ENCODE results near the gene DSCAML1.

Gene DSCAML1

GRCh38 chr11:117431436-117431835 lies 365.6 kb downstream of the DSCAML1 start:
- no peak overlapping the region for H3K18ac ChIP-seq (ENCODE audit: low read length)
- no peak overlapping the region for H3K9ac ChIP-seq (ENCODE audit: low read length)
- H3K79me2 ChIP-seq (ENCODE audit: control insufficient read depth, insufficient read depth, low read length, poor library complexity): no peaks in the 10 kb centered on the region
- H3K14ac ChIP-seq (ENCODE audit: low read length): no peak overlapping the region
- no peak overlapping the region for H2BK12ac ChIP-seq (ENCODE audit: low read length)
- no peaks in the 10 kb centered on the region for H3K4me1 ChIP-seq (ENCODE audit: control insufficient read depth in 1 of 2, insufficient read depth in 2 of 2, low read length in 2 of 2)
- H2AK5ac ChIP-seq (ENCODE audit: low read length): no peak overlapping the region
- no peak overlapping the region for H2BK120ac ChIP-seq (ENCODE audit: insufficient read depth, low read length, poor library complexity)
- no peak for DNase-seq
- H3K27ac ChIP-seq (ENCODE audit: low read depth, low read length): no peak overlapping the region
- no peak overlapping the region for H3K23ac ChIP-seq (ENCODE audit: low read length)
- H3K9me3 ChIP-seq (ENCODE audit: insufficient read depth, low read depth, low read length): no peaks in the 10 kb centered on the region
- H3K79me1 ChIP-seq (ENCODE audit: low read length): no peaks in the 10 kb centered on the region
- no peak overlapping the region for H4K8ac ChIP-seq (ENCODE audit: low read depth, low read length)
- no peak overlapping the region for H2BK5ac ChIP-seq (ENCODE audit: low read depth, low read length, poor library complexity)
- H4K12ac ChIP-seq (ENCODE audit: low read depth, low read length): no peak overlapping the region
- no CpG with 5 or more reads among the region's 7 CpGs for WGBS (ENCODE audit: extremely low coverage, insufficient coverage, insufficient read length)
- no peaks in the 10 kb centered on the region for H3K27me3 ChIP-seq (ENCODE audit: insufficient read depth, low read length)
- no peak overlapping the region for H3K4me3 ChIP-seq (ENCODE audit: low read depth, low read length)
- no peaks in the 10 kb centered on the region for H3K36me3 ChIP-seq (ENCODE audit: control insufficient read depth in 1 of 2, insufficient read depth in 2 of 2, low read length in 2 of 2)
- H2AFZ ChIP-seq (ENCODE audit: insufficient read depth, low read length, poor library complexity): no peak overlapping the region
- H4K91ac ChIP-seq (ENCODE audit: low read depth, low read length): no peak overlapping the region
- H3K4me2 ChIP-seq (ENCODE audit: low read length): no peak overlapping the region
- H3K4ac ChIP-seq (ENCODE audit: low read depth, low read length): no peak overlapping the region

GRCh38 chr11:117430293-117430955 lies 366.6 kb downstream of the DSCAML1 start:
- H3K4me2 ChIP-seq (ENCODE audit: low read length): no peak overlapping the region
- no peaks in the 10 kb centered on the region for H3K36me3 ChIP-seq (ENCODE audit: control insufficient read depth in 1 of 2, insufficient read depth in 2 of 2, low read length in 2 of 2)
- H2BK12ac ChIP-seq (ENCODE audit: low read length): no peak overlapping the region
- H3K79me2 ChIP-seq (ENCODE audit: control insufficient read depth, insufficient read depth, low read length, poor library complexity): no peaks in the 10 kb centered on the region
- no peak for DNase-seq
- H3K79me1 ChIP-seq (ENCODE audit: low read length): no peaks in the 10 kb centered on the region
- H2AFZ ChIP-seq (ENCODE audit: insufficient read depth, low read length, poor library complexity): no peak overlapping the region
- no peak overlapping the region for H2BK5ac ChIP-seq (ENCODE audit: low read depth, low read length, poor library complexity)
- H3K4me1 ChIP-seq (ENCODE audit: control insufficient read depth in 1 of 2, insufficient read depth in 2 of 2, low read length in 2 of 2): no peaks in the 10 kb centered on the region
- no peak overlapping the region for H3K23ac ChIP-seq (ENCODE audit: low read length)
- no peak overlapping the region for H3K27ac ChIP-seq (ENCODE audit: low read depth, low read length)
- no peak overlapping the region for H2AK5ac ChIP-seq (ENCODE audit: low read length)
- H3K4me3 ChIP-seq (ENCODE audit: low read depth, low read length): no peak overlapping the region
- H3K9me3 ChIP-seq (ENCODE audit: insufficient read depth, low read depth, low read length): no peaks in the 10 kb centered on the region
- no peak overlapping the region for H4K8ac ChIP-seq (ENCODE audit: low read depth, low read length)
- H3K18ac ChIP-seq (ENCODE audit: low read length): no peak overlapping the region
- no peak overlapping the region for H4K91ac ChIP-seq (ENCODE audit: low read depth, low read length)
- no peaks in the 10 kb centered on the region for H3K27me3 ChIP-seq (ENCODE audit: insufficient read depth, low read length)
- no peak overlapping the region for H3K9ac ChIP-seq (ENCODE audit: low read length)
- H4K12ac ChIP-seq (ENCODE audit: low read depth, low read length): no peak overlapping the region
- no peak overlapping the region for H2BK120ac ChIP-seq (ENCODE audit: insufficient read depth, low read length, poor library complexity)
- no peak overlapping the region for H3K4ac ChIP-seq (ENCODE audit: low read depth, low read length)
- WGBS (ENCODE audit: extremely low coverage, insufficient coverage, insufficient read length): no CpG with 5 or more reads among the region's 15 CpGs
- H3K14ac ChIP-seq (ENCODE audit: low read length): no peak overlapping the region

GRCh38 chr11:117428856-117429229 lies 368.2 kb downstream of the DSCAML1 start:
- no peak overlapping the region for H2AK5ac ChIP-seq (ENCODE audit: low read length)
- no peaks in the 10 kb centered on the region for H3K79me1 ChIP-seq (ENCODE audit: low read length)
- no CpG with 5 or more reads among the region's 7 CpGs for WGBS (ENCODE audit: extremely low coverage, insufficient coverage, insufficient read length)
- H4K91ac ChIP-seq (ENCODE audit: low read depth, low read length): no peak overlapping the region
- no peak overlapping the region for H4K8ac ChIP-seq (ENCODE audit: low read depth, low read length)
- no peaks in the 10 kb centered on the region for H3K27me3 ChIP-seq (ENCODE audit: insufficient read depth, low read length)
- H3K18ac ChIP-seq (ENCODE audit: low read length): no peak overlapping the region
- H3K36me3 ChIP-seq (ENCODE audit: control insufficient read depth in 1 of 2, insufficient read depth in 2 of 2, low read length in 2 of 2): no peaks in the 10 kb centered on the region
- no peak overlapping the region for H3K14ac ChIP-seq (ENCODE audit: low read length)
- no peak overlapping the region for H2BK12ac ChIP-seq (ENCODE audit: low read length)
- no peak overlapping the region for H3K23ac ChIP-seq (ENCODE audit: low read length)
- no peak overlapping the region for H3K9ac ChIP-seq (ENCODE audit: low read length)
- no peak overlapping the region for H2BK5ac ChIP-seq (ENCODE audit: low read depth, low read length, poor library complexity)
- no peaks in the 10 kb centered on the region for H3K79me2 ChIP-seq (ENCODE audit: control insufficient read depth, insufficient read depth, low read length, poor library complexity)
- no peak overlapping the region for H4K12ac ChIP-seq (ENCODE audit: low read depth, low read length)
- H3K4me1 ChIP-seq (ENCODE audit: control insufficient read depth in 1 of 2, insufficient read depth in 2 of 2, low read length in 2 of 2): no peaks in the 10 kb centered on the region
- no peak for DNase-seq
- H3K27ac ChIP-seq (ENCODE audit: low read depth, low read length): no peak overlapping the region
- no peak overlapping the region for H3K4me2 ChIP-seq (ENCODE audit: low read length)
- no peak overlapping the region for H3K4me3 ChIP-seq (ENCODE audit: low read depth, low read length)
- no peak overlapping the region for H2AFZ ChIP-seq (ENCODE audit: insufficient read depth, low read length, poor library complexity)
- H3K9me3 ChIP-seq (ENCODE audit: insufficient read depth, low read depth, low read length): no peaks in the 10 kb centered on the region
- H2BK120ac ChIP-seq (ENCODE audit: insufficient read depth, low read length, poor library complexity): no peak overlapping the region
- no peak overlapping the region for H3K4ac ChIP-seq (ENCODE audit: low read depth, low read length)

GRCh38 chr11:117428186-117428855 lies 368.7 kb downstream of the DSCAML1 start:
- Histone ChIP-seq H4K91ac (ENCODE audit: low read depth, low read length) (no peak overlapping the region), H3K4me2 (ENCODE audit: low read length) (no peak overlapping the region), H3K4me1 (ENCODE audit: control insufficient read depth in 1 of 2, insufficient read depth in 2 of 2, low read length in 2 of 2) (no peaks in the 10 kb centered on the region), H3K36me3 (ENCODE audit: control insufficient read depth in 1 of 2, insufficient read depth in 2 of 2, low read length in 2 of 2) (no peaks in the 10 kb centered on the region), H2BK5ac (ENCODE audit: low read depth, low read length, poor library complexity) (no peak overlapping the region), H2AFZ (ENCODE audit: insufficient read depth, low read length, poor library complexity) (no peak overlapping the region), H3K14ac (ENCODE audit: low read length) (no peak overlapping the region), H3K9me3 (ENCODE audit: insufficient read depth, low read depth, low read length) (no peaks in the 10 kb centered on the region), H3K4ac (ENCODE audit: low read depth, low read length) (no peak overlapping the region), H4K12ac (ENCODE audit: low read depth, low read length) (no peak overlapping the region), H3K79me2 (ENCODE audit: control insufficient read depth, insufficient read depth, low read length, poor library complexity) (no peaks in the 10 kb centered on the region), H2BK12ac (ENCODE audit: low read length) (no peak overlapping the region), H3K9ac (ENCODE audit: low read length) (no peak overlapping the region), H4K8ac (ENCODE audit: low read depth, low read length) (no peak overlapping the region), H3K79me1 (ENCODE audit: low read length) (no peaks in the 10 kb centered on the region), H3K18ac (ENCODE audit: low read length) (no peak overlapping the region), H3K27me3 (ENCODE audit: insufficient read depth, low read length) (no peaks in the 10 kb centered on the region), H3K23ac (ENCODE audit: low read length) (no peak overlapping the region), H2BK120ac (ENCODE audit: insufficient read depth, low read length, poor library complexity) (no peak overlapping the region), H3K4me3 (ENCODE audit: low read depth, low read length) (no peak overlapping the region), H3K27ac (ENCODE audit: low read depth, low read length) (no peak overlapping the region), H2AK5ac (ENCODE audit: low read length) (no peak overlapping the region)
- 100% methylated on average over 2 of the region's 32 CpGs for WGBS (ENCODE audit: extremely low coverage, insufficient coverage, insufficient read length)
- DNase-seq: no peak
